ENCODE results near the gene THSD7B. TPM values are rescaled to one million over a fixed set of nuclear protein-coding genes. Genes with fewer than 3 reads are reported as not detected.

THSD7B gene
- total RNA-seq, 1 donor from 2014 or later = 10.5 TPM

DNA sequence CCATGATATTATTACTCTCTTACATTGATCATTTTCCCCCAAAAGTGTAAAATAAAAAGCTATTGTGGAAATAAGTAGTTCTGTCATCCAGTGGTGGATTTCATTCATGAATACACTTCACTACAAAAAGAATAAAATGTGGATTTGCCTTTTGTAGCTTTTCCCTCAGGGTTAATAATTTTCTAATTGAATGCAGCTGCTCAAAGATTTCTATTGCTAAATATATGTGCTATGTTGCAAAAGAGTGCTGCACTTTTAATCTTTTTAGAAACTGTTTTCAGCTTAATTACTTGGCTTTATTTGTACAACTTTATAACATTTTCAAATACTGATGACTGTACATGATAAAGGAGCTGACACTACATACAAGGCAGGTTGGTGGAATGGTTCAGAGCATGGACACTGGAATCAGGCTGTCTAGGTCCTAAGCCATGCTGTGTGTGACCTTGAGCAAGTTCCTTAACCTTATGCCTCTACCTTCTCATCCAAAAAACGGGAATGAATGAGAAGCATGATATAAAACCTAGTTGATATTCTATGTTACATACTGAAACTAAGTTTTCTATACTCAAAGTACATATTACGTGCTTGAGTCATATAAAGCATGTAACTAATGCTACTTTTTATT is 128.8 kb downstream of the THSD7B start:
- Mint-ChIP-seq H3K4me3 (ENCODE audit: unreplicated experiment) (no peak overlapping the region), H3K36me3 (ENCODE audit: low read depth, unreplicated experiment) (no peaks in the 10 kb centered on the region), H3K27ac (ENCODE audit: unreplicated experiment) (no peak overlapping the region), H3K4me1 (ENCODE audit: unreplicated experiment) (peaks cover 3% of the 10 kb centered on the region), H3K27me3 (ENCODE audit: unreplicated experiment) (no peaks in the 10 kb centered on the region), H3K9me3 (ENCODE audit: unreplicated experiment) (no peaks in the 10 kb centered on the region)
- no peak for DNase-seq (ENCODE audit: low spot score)
- TF ChIP-seq, protein P1, sequence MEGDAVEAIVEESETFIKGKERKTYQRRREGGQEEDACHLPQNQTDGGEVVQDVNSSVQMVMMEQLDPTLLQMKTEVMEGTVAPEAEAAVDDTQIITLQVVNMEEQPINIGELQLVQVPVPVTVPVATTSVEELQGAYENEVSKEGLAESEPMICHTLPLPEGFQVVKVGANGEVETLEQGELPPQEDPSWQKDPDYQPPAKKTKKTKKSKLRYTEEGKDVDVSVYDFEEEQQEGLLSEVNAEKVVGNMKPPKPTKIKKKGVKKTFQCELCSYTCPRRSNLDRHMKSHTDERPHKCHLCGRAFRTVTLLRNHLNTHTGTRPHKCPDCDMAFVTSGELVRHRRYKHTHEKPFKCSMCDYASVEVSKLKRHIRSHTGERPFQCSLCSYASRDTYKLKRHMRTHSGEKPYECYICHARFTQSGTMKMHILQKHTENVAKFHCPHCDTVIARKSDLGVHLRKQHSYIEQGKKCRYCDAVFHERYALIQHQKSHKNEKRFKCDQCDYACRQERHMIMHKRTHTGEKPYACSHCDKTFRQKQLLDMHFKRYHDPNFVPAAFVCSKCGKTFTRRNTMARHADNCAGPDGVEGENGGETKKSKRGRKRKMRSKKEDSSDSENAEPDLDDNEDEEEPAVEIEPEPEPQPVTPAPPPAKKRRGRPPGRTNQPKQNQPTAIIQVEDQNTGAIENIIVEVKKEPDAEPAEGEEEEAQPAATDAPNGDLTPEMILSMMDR (IDR thresholded peaks at IDR 0.05; ENCODE audit: unreplicated experiment) = no peak

DNA sequence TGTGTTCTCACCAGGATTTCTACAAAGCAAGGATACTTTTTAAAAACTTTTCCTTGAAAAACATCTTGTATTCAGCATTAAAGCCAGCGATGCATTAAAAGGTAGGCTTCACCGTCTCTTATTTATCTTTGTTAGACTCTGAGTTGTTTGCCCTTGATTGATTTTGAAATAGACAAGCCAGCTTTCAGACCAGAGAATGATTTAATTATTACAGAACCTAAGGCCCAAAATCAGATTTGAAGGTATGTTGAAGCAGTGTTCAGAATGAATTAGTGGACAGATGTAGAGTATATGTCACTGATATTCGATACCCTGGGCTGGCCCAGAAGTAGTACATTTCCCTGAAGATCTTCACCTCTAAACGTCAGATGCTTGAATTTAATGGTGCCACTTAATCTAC is 136.4 kb downstream of the THSD7B start:
- Mint-ChIP-seq H3K9me3 (ENCODE audit: unreplicated experiment) (no peaks in the 10 kb centered on the region), H3K4me1 (ENCODE audit: unreplicated experiment) (no peaks in the 10 kb centered on the region), H3K36me3 (ENCODE audit: low read depth, unreplicated experiment) (no peaks in the 10 kb centered on the region), H3K4me3 (ENCODE audit: unreplicated experiment) (no peak overlapping the region), H3K27ac (ENCODE audit: unreplicated experiment) (no peak overlapping the region), H3K27me3 (ENCODE audit: unreplicated experiment) (peaks cover 3% of the 10 kb centered on the region)
- TF ChIP-seq, protein P1 (IDR thresholded peaks at IDR 0.05; ENCODE audit: unreplicated experiment) = no peak
- DNase-seq (ENCODE audit: low spot score) = no peak

DNA sequence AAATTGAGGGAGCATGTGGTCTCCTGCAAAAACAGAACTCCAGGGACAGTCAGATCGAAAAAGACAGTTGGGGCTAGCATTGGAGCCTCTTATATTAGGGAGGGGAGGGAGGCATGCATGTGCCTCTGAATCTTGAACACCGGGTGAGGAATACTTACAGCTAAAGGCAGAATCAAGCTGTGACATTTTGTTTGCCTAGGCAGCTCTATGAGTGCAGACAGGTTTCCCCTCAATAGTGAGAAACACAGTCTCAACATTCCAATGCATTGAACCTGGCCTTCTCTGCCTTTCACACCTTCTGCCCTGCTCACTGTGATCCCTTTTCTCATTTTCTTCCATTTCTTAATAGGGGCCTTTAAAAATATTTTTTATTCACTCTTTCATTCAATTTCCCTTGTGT is 140.4 kb downstream of the THSD7B start:
- TF ChIP-seq, protein P1 (IDR thresholded peaks at IDR 0.05; ENCODE audit: unreplicated experiment) = no peak
- no peak for DNase-seq (ENCODE audit: low spot score)
- Mint-ChIP-seq H3K36me3 (ENCODE audit: low read depth, unreplicated experiment) (no peaks in the 10 kb centered on the region), H3K27me3 (ENCODE audit: unreplicated experiment) (peaks cover 3% of the 10 kb centered on the region), H3K27ac (ENCODE audit: unreplicated experiment) (no peak overlapping the region), H3K4me1 (ENCODE audit: unreplicated experiment) (peaks cover 2% of the 10 kb centered on the region), H3K9me3 (ENCODE audit: unreplicated experiment) (no peaks in the 10 kb centered on the region), H3K4me3 (ENCODE audit: unreplicated experiment) (no peak overlapping the region)

DNA sequence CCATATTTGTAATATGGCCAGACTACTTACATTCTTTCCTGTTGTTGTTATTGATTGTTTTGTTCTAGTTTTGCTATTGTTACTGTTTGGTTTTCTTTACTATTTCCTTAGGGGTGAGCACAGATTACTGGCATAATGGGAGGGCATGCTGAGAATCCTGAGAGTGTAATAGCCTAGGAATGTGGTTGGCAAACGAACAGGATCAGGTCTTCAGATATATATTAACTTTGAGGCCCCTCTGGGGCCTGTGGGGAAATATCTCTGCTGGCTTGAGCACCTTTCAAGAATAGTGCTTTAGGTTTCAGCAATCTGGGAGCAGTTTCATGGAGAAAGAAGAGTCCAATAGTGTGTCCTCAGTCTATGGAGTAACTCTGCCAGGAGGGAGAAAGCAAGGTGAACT is 144.4 kb downstream of the THSD7B start:
- Mint-ChIP-seq H3K36me3 (ENCODE audit: low read depth, unreplicated experiment) (peaks cover 7% of the 10 kb centered on the region), H3K4me3 (ENCODE audit: unreplicated experiment) (no peak overlapping the region), H3K4me1 (ENCODE audit: unreplicated experiment) (peaks cover 2% of the 10 kb centered on the region), H3K27me3 (ENCODE audit: unreplicated experiment) (peaks cover 1% of the 10 kb centered on the region), H3K9me3 (ENCODE audit: unreplicated experiment) (no peaks in the 10 kb centered on the region), H3K27ac (ENCODE audit: unreplicated experiment) (no peak overlapping the region)
- TF ChIP-seq, protein P1 (IDR thresholded peaks at IDR 0.05; ENCODE audit: unreplicated experiment) = no peak
- no peak for DNase-seq (ENCODE audit: low spot score)

DNA sequence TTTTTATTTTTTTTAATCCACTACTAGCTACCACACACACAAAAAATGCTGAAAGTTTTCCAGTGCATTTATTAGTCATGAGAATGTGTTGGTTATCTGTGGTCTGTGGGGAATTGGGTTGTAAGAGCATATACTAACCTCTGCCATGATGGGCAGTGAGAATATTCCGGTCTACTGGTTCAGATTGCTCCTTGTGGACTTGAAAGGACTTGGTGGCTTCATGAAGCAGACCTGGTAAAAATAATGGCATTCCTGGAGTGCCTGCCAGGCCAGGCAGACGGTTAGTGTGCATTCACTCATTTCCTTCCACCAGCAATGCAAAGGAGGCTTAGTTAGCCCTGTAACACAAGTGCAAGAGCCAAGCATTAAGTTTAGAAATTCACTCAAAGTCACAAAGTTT is 150.8 kb downstream of the THSD7B start:
- no peak for DNase-seq (ENCODE audit: low spot score)
- TF ChIP-seq, protein P1 (IDR thresholded peaks at IDR 0.05; ENCODE audit: unreplicated experiment) = no peak
- peaks cover 7% of the 10 kb centered on the region for H3K36me3 Mint-ChIP-seq (ENCODE audit: low read depth, unreplicated experiment)
- peaks cover 1% of the 10 kb centered on the region for H3K27me3 Mint-ChIP-seq (ENCODE audit: unreplicated experiment)
- H3K9me3 Mint-ChIP-seq (ENCODE audit: unreplicated experiment) = peaks cover 4% of the 10 kb centered on the region
- no peak overlapping the region for H3K4me3 Mint-ChIP-seq (ENCODE audit: unreplicated experiment)
- no peaks in the 10 kb centered on the region for H3K4me1 Mint-ChIP-seq (ENCODE audit: unreplicated experiment)
- no peak overlapping the region for H3K27ac Mint-ChIP-seq (ENCODE audit: unreplicated experiment)

Measured in endothelial cell (in vitro differentiated cells).